Breast epithelium (tissue), 3 donors: ENCODE results near the gene WDR74.

Experiments
- CTCF ChIP-seq, 3 donors: fragments of 450-650 bp; IDR thresholded peaks; one replicate each; pipeline ENCODE4 v1.5.1; 2016 to 2017; ENCODE audit warnings: antibody characterized with exemption in 3 of 3, mild to moderate bottlenecking in 3 of 3, moderate library complexity in 3 of 3
- POLR2AphosphoS5 ChIP-seq, 3 donors: sonication (generic); formaldehyde crosslinking; IDR thresholded peaks; one replicate each; pipeline ENCODE4 v1.6.1; 2017; ENCODE audit warnings: antibody characterized with exemption in 3 of 3

GRCh38 chr11:62846177-62846576 is 6.8 kb upstream of the WDR74 start:
- TF ChIP-seq CTCF (IDR thresholded peaks at IDR 0.05) (no peak), POLR2AphosphoS5 (IDR thresholded peaks at IDR 0.05) (no peak)
